GM23248 (cell line): ENCODE data around the gene TRAPPC11.
"Not testable (repeated sequence)": the region's sequence is repeated elsewhere in the genome, so short reads cannot be mapped to it uniquely, and the experiment has no call there.

Experiments used
- EZH2 ChIP-seq: fragments of 200-600 bp; sonication (generic); IDR thresholded peaks from 2 replicates; pipeline ENCODE4 v1.6.1; 2018; ENCODE audit warnings: antibody characterized with exemption, mild to moderate bottlenecking; ENCODE audit not compliant: insufficient read depth, poor library complexity, severe bottlenecking
- EZH2phosphoT487 ChIP-seq: fragments of 200-600 bp; sonication (generic); IDR thresholded peaks from 2 replicates; pipeline ENCODE4 v1.6.1; 2018; ENCODE audit warnings: antibody characterized with exemption, moderate library complexity, mild to moderate bottlenecking, low read depth; ENCODE audit not compliant: insufficient read depth

- not testable (repeated sequence) for TF ChIP-seq EZH2, EZH2phosphoT487
Observed at GRCh38 chr4:183627286-183627685, 31.8 kb upstream of the TRAPPC11 start.
